Right kidney (tissue), 1 donor: ENCODE measurements around the gene MFN1.

Experiments
- DNase-seq: peaks from one replicate; pipeline ENCODE4 v3.0.0-alpha.2; 2016

The MFN1 gene

DNA sequence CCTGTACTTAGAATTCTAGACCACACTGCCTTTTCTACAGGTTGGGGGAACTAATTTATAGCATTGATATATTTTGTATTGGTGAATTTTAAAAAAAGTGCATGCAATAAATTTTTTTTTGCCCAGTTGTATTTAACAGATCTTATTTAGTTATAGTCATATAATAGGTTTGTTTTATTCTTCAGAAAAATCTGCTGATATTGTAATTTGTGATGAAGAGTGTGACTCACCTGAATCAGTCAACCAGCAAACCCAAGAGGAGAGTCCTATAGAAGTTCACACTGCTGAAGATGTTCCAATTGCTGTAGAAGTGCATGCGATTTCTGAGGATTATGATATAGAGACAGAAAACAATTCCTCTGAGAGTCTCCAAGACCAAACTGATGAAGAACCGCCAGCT lies 14.4 kb upstream of the MFN1 start:
- DNase-seq = no peak

DNA sequence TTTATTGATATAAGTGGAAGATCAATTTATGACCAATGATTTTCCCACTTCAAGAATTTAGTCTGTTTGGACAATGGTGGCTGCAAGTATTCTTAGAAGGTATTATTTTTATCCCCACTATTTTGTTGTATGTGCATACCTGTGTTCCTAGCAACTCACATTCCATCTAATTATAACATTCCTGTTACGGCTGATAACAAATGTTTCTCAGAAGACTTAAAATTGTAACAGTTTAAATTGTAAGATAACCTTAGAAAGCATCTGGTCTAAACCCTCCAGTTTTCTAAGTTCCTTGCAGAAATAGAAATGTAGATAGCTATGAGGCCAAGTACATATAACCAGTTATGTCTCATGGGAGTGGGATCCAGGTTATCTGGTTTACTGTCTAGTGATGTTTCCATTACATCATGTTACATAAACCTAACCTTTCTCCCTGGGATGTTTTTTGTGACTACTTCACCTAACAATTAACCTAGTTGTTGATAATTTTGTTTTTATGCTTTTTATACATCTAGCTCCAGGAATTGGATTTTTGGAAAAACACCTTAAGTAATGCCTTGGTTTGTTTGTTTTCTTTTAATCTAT lies 11.1 kb upstream of the MFN1 start:
- no peak for DNase-seq

DNA sequence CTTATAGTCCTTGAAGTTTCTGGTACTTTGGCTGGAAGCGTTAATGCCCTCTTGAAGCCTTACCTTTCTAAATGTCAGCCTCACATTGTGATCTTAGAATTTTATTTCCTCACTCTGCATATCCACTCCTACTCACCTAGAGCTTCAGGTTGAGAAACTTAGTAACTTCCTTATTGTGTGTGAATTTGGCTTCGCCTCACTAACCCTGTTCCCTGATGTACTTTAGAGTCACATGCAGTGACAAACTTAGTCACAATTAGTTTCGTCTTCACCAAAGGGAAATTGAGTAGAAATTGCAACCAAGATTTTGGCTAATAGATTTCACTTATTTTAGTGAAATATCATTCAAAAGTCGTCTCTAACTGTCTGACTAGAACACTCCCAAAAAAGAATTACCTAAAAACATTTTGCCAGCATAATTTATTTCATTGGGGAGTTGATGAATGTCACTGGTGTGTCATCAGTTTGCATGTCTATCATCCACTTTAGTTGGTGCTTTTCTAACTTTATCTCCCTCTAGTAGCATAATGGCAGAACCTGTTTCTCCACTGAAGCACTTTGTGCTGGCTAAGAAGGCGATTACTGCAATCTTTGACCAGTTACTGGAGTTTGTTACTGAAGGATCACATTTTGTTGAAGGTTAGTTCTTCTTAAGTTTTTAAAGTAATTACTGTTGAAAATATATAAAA lies 960 bp downstream of the MFN1 start:
- no peak for DNase-seq

DNA sequence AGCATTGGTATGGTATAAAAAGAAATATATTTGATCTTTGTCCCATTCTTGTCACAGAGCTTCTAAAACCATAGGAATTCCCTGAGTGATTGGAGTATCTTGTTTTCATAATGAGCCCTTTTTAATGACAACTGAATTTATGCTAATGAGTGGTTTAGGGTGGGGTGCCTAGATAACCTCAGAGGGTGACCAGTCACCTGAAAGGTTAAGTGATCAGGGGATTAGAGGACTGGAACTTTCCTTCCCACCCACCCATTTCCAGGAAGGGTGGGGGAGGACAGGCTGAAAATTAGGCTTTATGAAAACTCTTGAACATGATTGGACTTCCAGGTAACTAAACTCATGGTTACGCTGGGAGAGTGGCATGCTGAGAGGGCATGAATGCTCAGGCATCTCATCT lies 8.5 kb downstream of the MFN1 start:
- no peak for DNase-seq

- DNase-seq = no peak
These were observed 15.8 kb downstream of the MFN1 start for GRCh38 chr3:179363332-179363731.

DNA sequence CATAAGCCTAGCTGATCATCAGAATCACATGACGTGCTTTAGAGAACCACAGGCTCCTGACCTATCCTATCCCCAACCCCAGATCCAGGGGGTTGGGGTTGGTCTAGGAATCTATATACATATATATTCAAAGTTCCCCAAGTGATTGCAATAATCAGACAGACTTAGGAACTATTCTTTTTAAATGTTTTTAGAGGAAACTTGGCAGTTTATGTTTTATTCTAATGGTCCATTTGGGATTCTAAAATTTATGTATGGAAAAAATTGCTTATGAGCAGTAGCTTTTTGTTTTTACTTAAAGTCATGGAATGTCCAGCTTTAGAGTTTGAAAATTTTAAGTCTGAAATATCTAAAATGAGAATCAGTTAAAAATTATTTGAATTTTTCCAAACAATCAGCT lies 22.1 kb downstream of the MFN1 start:
- no peak for DNase-seq

GRCh38 chr3:179373938-179374337 lies 26.4 kb downstream of the MFN1 start:
- no peak for DNase-seq

DNA sequence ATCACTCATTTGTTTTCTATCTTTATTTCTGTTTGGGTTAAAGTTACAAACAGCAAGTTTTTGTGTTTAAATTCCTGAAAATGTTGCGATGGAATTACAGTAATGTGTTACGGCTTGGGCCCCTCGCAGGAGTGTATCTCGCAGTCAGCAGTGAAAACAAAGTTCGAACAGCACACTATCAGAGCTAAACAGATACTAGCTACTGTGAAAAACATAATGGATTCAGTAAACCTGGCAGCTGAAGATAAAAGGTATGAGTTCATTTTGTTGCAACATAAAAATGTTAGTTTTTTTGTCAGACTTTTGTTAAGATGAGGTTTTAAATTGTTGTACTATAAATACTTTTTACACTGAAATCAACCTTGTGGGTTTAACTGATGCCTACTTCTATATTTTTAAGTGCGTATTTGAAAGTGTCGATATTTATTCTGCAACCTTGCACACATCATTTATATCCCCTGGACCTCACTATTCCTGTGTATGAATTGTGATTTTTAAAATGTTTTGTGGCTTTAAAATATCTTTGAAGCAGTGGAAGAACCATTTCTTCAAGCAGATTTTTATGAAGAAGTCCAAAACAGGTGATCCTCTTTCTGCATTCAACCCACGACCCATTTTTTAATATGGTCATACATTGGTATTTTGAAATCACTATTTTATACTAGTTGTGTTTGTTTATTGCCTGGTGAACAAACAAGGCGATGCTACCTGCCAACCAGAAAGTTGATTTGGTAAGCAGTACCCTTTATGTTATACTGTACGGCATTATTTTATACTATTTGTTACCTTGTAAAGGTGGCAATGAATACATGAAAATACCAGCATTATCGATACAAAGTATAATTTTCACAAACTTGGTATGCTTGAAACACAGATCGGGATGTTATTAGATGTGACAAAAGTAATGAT lies 27.8 kb downstream of the MFN1 start:
- no peak for DNase-seq

GRCh38 chr3:179376474-179376873 lies 29.0 kb downstream of the MFN1 start:
- DNase-seq = no peak

GRCh38 chr3:179391906-179392305 lies 44.4 kb downstream of the MFN1 start:
- DNase-seq = no peak

DNA sequence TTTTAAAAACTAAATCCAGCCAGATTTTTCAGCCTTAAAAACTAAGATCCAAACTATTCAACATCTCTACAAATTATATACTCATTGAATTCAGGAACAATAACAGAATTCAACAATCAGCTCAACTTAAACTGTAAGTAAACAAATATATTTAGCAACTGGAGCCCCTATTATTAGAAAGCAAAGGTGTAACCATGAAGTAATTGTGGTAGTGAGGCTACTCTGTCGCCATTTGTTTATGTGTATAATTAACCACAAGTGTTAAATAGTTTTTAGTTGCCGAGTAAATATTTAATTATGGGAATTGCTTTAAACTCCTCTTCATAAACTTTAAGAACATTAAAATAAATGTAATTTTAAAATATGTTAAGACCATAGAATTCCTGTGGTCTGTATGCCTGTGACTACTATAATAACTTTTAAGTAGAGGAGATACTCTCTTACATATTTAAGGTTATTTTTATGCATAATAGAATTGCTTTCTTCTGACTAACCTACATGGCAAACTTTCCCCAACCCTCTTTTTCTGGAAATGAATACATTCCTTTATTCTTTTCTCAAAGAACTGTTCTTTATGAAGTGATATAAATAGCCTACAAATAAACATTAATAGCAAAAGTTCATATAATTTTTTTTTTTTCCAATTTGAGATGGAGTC lies 51.2 kb downstream of the MFN1 start:
- no peak for DNase-seq

DNA sequence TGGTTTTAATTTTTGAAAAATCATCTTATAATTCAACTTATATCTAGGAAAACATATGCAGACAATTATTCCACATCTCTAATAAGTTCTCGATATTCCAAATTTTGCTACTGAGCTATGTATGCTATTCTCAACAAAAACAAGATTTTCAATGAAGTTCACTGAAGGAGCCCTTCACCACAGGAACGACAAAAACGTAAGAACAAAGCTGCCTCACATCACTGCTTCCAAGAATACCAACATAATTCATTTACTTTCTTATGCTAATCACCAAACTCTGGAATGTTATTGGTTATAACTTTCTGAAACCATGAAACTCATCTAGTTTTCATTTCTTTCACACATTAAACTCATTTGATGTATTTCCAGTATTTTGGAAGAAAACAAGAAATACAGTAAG lies 54.1 kb downstream of the MFN1 start:
- DNase-seq = no peak

GRCh38 chr3:179402963-179403362 lies 55.5 kb downstream of the MFN1 start:
- no peak for DNase-seq

- DNase-seq = no peak
These were observed 56.8 kb downstream of the MFN1 start for GRCh38 chr3:179404307-179404706.

- no peak for DNase-seq
These were observed 62.8 kb downstream of the MFN1 start for GRCh38 chr3:179410331-179410730.

GRCh38 chr3:179410999-179411398 lies 63.5 kb downstream of the MFN1 start:
- DNase-seq = no peak

DNA sequence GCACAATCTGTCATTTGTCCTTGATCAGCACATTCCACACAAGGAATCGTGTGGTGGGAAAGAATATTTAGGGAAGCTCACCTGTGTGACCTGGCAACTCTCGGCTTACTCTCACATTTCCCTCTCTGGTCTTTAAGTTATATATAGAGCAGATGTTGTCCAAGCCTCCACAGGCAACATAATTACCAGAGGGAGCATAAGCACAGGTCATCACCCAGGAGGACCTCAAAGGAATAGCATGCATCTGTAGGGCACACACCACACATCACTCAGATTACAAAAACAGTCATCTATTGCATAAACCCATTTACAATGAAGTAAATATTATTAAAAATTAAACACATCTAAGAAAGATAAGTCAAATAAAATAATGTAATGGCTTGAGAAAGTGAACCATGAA lies 67.3 kb downstream of the MFN1 start:
- DNase-seq = no peak

DNA sequence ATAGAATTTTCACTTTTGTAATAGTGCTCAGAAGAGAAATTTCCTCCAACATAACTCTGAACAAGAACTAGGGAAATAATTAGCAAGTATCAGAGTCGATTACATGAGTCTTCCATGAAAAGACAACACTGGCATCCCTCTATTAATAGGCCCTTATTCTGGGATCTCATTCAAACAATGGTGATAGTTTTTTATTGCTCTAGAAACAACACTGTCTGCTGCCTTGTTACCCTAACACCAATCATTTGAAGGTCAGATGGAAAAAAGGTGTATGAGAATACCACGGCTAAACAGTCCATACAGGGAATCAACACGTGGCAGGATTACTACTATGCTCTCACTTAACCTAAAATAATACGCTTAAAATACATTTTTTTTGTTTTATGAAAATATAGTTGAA lies 67.9 kb downstream of the MFN1 start:
- DNase-seq = no peak

DNA sequence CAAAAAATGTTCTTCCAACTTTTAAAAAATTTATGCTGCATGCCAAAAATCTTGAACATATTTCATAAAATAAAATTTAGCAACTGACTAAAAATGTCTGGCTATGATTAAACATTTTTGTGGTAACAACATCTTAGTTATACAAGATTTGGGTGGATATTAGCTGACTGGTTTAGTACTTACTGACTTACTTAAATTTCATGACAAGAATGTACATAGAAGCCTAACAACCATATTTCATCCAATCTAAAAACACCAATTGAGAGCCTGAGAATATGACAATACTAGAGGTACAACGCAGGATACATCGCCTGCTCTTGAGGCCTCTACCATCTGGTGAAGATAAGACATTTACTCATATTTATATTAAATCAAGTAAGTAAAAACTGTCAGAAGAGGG lies 69.2 kb downstream of the MFN1 start:
- DNase-seq = no peak

- DNase-seq = no peak
These were observed 71.1 kb downstream of the MFN1 start for GRCh38 chr3:179418610-179419009.

GRCh38 chr3:179421500-179421899 lies 74.0 kb downstream of the MFN1 start:
- no peak for DNase-seq

DNA sequence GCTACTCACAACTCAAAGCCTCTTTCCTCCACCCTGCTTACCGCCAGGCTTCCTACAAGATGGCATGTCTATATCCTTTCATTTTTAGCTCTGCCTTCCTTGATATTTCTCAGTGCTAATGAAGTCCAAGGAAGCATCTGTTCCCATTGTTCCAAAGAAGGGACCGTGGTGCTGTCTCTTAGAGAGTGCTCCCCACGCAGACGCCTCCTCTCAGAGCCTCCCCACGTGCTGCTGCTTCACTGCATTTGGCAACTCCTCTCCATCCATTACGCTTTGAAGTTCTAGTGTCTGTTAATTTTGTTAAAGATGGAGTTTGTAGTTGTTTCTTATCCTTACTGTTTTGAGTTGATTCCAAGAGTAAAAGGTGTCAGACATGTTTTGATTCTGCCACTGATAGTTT lies 77.6 kb downstream of the MFN1 start:
- no peak for DNase-seq
